K562 (cell line): Measurements from ENCODE around the gene C9orf50. TPM values are rescaled to one million over a fixed set of nuclear protein-coding genes. Genes with fewer than 3 reads are reported as not detected.

ENCODE experiments used
- CREB3 ChIP-seq: fragments of 450-650 bp; conservative IDR thresholded peaks from 2 replicates; pipeline ENCODE4 v1.6.1; 2016; ENCODE audit warnings: missing genetic modification characterization, low read depth, mild to moderate bottlenecking, missing compliant biosample characterization, moderate library complexity
- CTBP1 ChIP-seq: fragments of 450-650 bp; IDR thresholded peaks from 2 replicates; pipeline ENCODE4 v1.6.1; 2016; ENCODE audit warnings: borderline replicate concordance
- EP400 ChIP-seq: fragments of 450-650 bp; IDR thresholded peaks from 2 replicates; pipeline ENCODE4 v1.6.1; 2017; ENCODE audit warnings: antibody characterized with exemption, mild to moderate bottlenecking, moderate library complexity
- HDAC1 ChIP-seq, 2 experiments: fragments of 450-650 bp; IDR thresholded peaks; 2 replicates each; pipeline ENCODE4 v1.6.1; 2016 to 2017; ENCODE audit warnings: inconsistent platforms in 1 of 2, mild to moderate bottlenecking in 1 of 2, moderate library complexity in 1 of 2
- IRF2 ChIP-seq: sonication (generic); formaldehyde crosslinking; IDR thresholded peaks from 2 replicates; pipeline ENCODE4 v1.8.1; 2022; ENCODE audit warnings: mild to moderate bottlenecking, missing genetic modification reagents
- NKRF ChIP-seq: fragments of 450-650 bp; IDR thresholded peaks from 2 replicates; pipeline ENCODE4 v1.6.1; 2016; ENCODE audit warnings: borderline replicate concordance
- OTX1 ChIP-seq: fragments of 450-650 bp; formaldehyde crosslinking; IDR thresholded peaks from 2 replicates; pipeline ENCODE4 v1.4.0; 2022; ENCODE audit warnings: mild to moderate bottlenecking
- PHF20 ChIP-seq: fragments of 450-650 bp; IDR thresholded peaks from 2 replicates; pipeline ENCODE4 v1.6.1; 2018; ENCODE audit not compliant: partially characterized antibody
- RBM15 ChIP-seq: fragments of 200-400 bp; formaldehyde crosslinking; IDR thresholded peaks from 2 replicates; pipeline ENCODE4 v1.6.1; 2018; ENCODE audit warnings: mild to moderate bottlenecking, low read length, moderate library complexity; ENCODE audit not compliant: insufficient read depth
- RBM39 ChIP-seq: fragments of 200-400 bp; formaldehyde crosslinking; optimal IDR thresholded peaks from 2 replicates; pipeline ENCODE3; 2018; ENCODE audit warnings: low read depth, low read length
- SMC3 ChIP-seq: conservative IDR thresholded peaks from 2 replicates; pipeline ENCODE4 v1.6.1; 2011; ENCODE audit warnings: low read depth, low read length, improper control_type of control experiment; ENCODE audit not compliant: insufficient read depth
- SPI1 ChIP-seq: IDR thresholded peaks from 2 replicates; pipeline ENCODE4 v1.6.1; 2011; ENCODE audit warnings: low read depth, low read length, control low read depth, borderline replicate concordance
- SRSF3 ChIP-seq: fragments of 200-400 bp; formaldehyde crosslinking; IDR thresholded peaks from 2 replicates; pipeline ENCODE4 v1.6.1; 2016; ENCODE audit warnings: mild to moderate bottlenecking, low read length, moderate library complexity; ENCODE audit not compliant: insufficient read depth
- TAF7 ChIP-seq: fragments of 450-650 bp; IDR thresholded peaks from 2 replicates; pipeline ENCODE4 v1.6.1; 2016; ENCODE audit warnings: missing genetic modification characterization, missing compliant biosample characterization
- USF1 ChIP-seq: sonication (generic); formaldehyde crosslinking; IDR thresholded peaks from 2 replicates; pipeline ENCODE4 v1.9.0; 2022; ENCODE audit warnings: mild to moderate bottlenecking, missing genetic modification reagents
- ZBTB12 ChIP-seq: fragments of 250-450 bp; sonication (Bioruptor Pico); IDR thresholded peaks from 2 replicates; pipeline ENCODE4 v1.4.0; 2020
- ZBTB49 ChIP-seq: sonication (generic); formaldehyde crosslinking; IDR thresholded peaks from 2 replicates; pipeline ENCODE4 v1.8.0; 2022; ENCODE audit warnings: missing genetic modification reagents, mild to moderate bottlenecking, borderline replicate concordance
- ZC3H8 ChIP-seq: fragments of 450-650 bp; IDR thresholded peaks from 2 replicates; pipeline ENCODE4 v1.6.1; 2017
- ZNF224 ChIP-seq: sonication (generic); formaldehyde crosslinking; IDR thresholded peaks from 2 replicates; pipeline ENCODE4 v1.8.0; 2022; ENCODE audit warnings: mild to moderate bottlenecking, missing genetic modification reagents
- ZNF3 ChIP-seq: fragments of 250-450 bp; sonication (Bioruptor Pico); IDR thresholded peaks from 2 replicates; pipeline ENCODE4 v1.5.0; 2021; ENCODE audit warnings: mild to moderate bottlenecking, moderate library complexity
- ZNF347 ChIP-seq: fragments of 450-650 bp; formaldehyde crosslinking; IDR thresholded peaks from 2 replicates; pipeline ENCODE4 v1.4.0; 2020; ENCODE audit warnings: low read depth, mild to moderate bottlenecking, moderate library complexity
- ZNF408 ChIP-seq: fragments of 250-450 bp; sonication (Bioruptor Pico); IDR thresholded peaks from 2 replicates; pipeline ENCODE4 v1.4.0; 2020; ENCODE audit warnings: low read depth, mild to moderate bottlenecking, moderate library complexity
- ZNF785 ChIP-seq: fragments of 250-450 bp; sonication (Bioruptor Pico); IDR thresholded peaks from 2 replicates; pipeline ENCODE4 v1.4.0; 2020; ENCODE audit warnings: mild to moderate bottlenecking
- polyA plus RNA-seq, 8 experiments: library from polyadenylated mRNA; depleted of rRNA in 4 of 8; stranded (reverse) in 5 of 8; unstranded in 3 of 8; fragments of >200 nt; fragmentation: Nextera tagmentation in 2 of 8; fragmentation: Illumina TruSeq in 1 of 8; extraction: Ambion mirVana in 2 of 8; extraction: Trizol in 1 of 8; gene quantifications; 2 replicates each; pipeline versions ENCODE4 v1.2.1 to v1.2.3, GENCODE V29; 2011 to 2014; ENCODE audit warnings: inconsistent platforms in 1 of 8, missing spikeins in 1 of 8
- total RNA-seq, 7 experiments: library from RNA; depleted of rRNA in 6 of 7; stranded (reverse); fragments of >200 nt in 6 of 7; fragmentation: Illumina TruSeq in 2 of 7; extraction: Trizol in 2 of 7; gene quantifications; 2 replicates each; pipeline versions ENCODE4 v1.2.1 to v1.2.3, GENCODE V29; 2011 to 2021; ENCODE audit warnings: low replicate concordance in 1 of 7

Gene C9orf50
- total and polyA plus RNA-seq, 9 of the 15 experiments (the other 6 are each of a cell fraction or from before 2014, with no cell fraction given), result not detected

- TF ChIP-seq ZNF3 (CRISPR knock-in tag) (no peak), ZNF408 (CRISPR knock-in tag) (no peak), RBM39 (no peak), ZBTB12 (CRISPR knock-in tag) (peak; percentile 66; the same call in 1 of the 2 replicates), SMC3 (no peak), HDAC1 (IDR thresholded peaks at IDR 0.05) (peak; percentile 75 to 99; a peak in 2 of 4 replicates), OTX1 (CRISPR knock-in tag) (no peak), ZNF224 (CRISPR knock-in tag) (no peak), PHF20 (peak; percentile 34), ZC3H8 (no peak), ZNF347 (CRISPR knock-in tag) (no peak), CTBP1 (peak; percentile 50; the same call in 1 of the 2 replicates), IRF2 (no peak), ZNF785 (no peak), CREB3 (tag) (peak; percentile 96), ZBTB49 (CRISPR knock-in tag) (no peak), SRSF3 (no peak), EP400 (peak; percentile 52), TAF7 (tag) (peak; percentile 79), RBM15 (no peak), NKRF (no peak), USF1 (CRISPR knock-in tag) (no peak), SPI1 (peak; percentile 88)
Measured at GRCh38 chr9:129595903-129596540, 24.9 kb downstream of the C9orf50 start (continued).
